K562 (cell line): ENCODE data around the gene CD248.

ENCODE experiments used
- KLF13 ChIP-seq: fragments of 450-650 bp; IDR thresholded peaks from 2 replicates; pipeline ENCODE4 v1.6.1; 2016; ENCODE audit warnings: missing genetic modification characterization, low read depth, mild to moderate bottlenecking, missing compliant biosample characterization, moderate library complexity, borderline replicate concordance
- MLX ChIP-seq, 2 experiments: fragments of 450-650 bp in 1 of 2; sonication (generic) in 1 of 2; formaldehyde crosslinking; conservative IDR thresholded peaks; 2 replicates each; pipeline versions ENCODE4 v1.4.0 to v1.8.1; 2020 to 2022; ENCODE audit warnings: mild to moderate bottlenecking in 1 of 2, missing genetic modification reagents in 1 of 2
- PRMT5 ChIP-seq: sonication (generic); formaldehyde crosslinking; IDR thresholded peaks from 2 replicates; pipeline ENCODE4 v1.5.0; 2020; ENCODE audit warnings: missing genetic modification reagents
- SIRT6 ChIP-seq: IDR thresholded peaks from one replicate; pipeline ENCODE4 v1.6.1; 2012; ENCODE audit warnings: low read depth, mild to moderate bottlenecking, control low read depth, inconsistent platforms, low read length, moderate library complexity
- SRF ChIP-seq, 2 experiments: fragments of 250-450, 450-650 bp in 1 of 2; sonication (Bioruptor Pico) in 1 of 2; sonication (generic) in 1 of 2; formaldehyde crosslinking; IDR thresholded peaks; 2 replicates each; pipeline versions ENCODE4 v1.5.0 to v1.5.1; 2020 to 2022; ENCODE audit warnings: mild to moderate bottlenecking in 1 of 2, missing genetic modification reagents in 1 of 2
- ZNF407 ChIP-seq: fragments of 450-650 bp; IDR thresholded peaks from 2 replicates; pipeline ENCODE4 v1.6.1; 2016; ENCODE audit warnings: low read depth
- ZNF518B ChIP-seq: fragments of 250-450 bp; sonication (Bioruptor Pico); IDR thresholded peaks from 2 replicates; pipeline ENCODE4 v1.5.0; 2021; ENCODE audit warnings: mild to moderate bottlenecking, moderate library complexity
- TF ChIP-seq, protein P1 (sequence below): fragments of 250-450 bp; sonication (Bioruptor Pico); IDR thresholded peaks from 2 replicates; pipeline ENCODE4 v1.5.1; 2021; ENCODE audit warnings: mild to moderate bottlenecking

DNA sequence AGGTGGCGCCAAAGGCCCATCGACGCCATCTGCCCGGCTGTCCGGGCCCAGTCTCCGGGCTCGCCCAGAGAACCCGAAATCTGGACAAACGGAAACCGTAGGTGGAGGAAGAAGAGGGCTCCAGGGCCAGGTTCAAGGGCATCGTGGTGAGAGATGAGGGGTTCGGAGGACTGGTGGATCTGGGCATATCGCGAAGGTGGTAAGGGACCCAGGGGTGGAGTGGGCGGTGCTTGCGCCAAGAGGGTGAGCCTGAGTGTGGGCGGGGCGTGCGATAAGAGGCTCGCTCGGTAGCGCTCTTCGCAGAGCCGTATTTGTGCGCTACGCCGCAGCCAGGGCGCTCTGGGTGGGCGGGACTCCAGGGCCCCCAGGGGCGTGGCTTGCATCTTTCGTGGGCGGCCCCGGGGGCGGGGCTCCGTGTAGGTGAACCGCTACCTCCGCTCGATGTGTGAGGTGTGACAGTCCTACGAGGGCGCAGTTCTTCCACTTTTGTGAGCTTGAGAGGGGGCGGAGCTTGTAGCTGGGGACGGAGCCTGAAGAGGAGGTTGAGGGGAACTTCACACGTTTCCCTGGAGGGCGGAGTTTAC, 4.8 kb downstream of the CD248 start:
- TF ChIP-seq PRMT5 (no peak), MLX (CRISPR knock-in tag; conservative IDR thresholded peaks at IDR 0.05) (no peak), ZNF407 (no peak; the same call in 1 of the 2 replicates), KLF13 (tag) (peak; percentile 33; the same call in 1 of the 2 replicates), SRF (CRISPR knock-in tag; IDR thresholded peaks at IDR 0.05) (no peak), ZNF518B (CRISPR knock-in tag) (no peak), SIRT6 (no peak)
- TF ChIP-seq, protein P1, sequence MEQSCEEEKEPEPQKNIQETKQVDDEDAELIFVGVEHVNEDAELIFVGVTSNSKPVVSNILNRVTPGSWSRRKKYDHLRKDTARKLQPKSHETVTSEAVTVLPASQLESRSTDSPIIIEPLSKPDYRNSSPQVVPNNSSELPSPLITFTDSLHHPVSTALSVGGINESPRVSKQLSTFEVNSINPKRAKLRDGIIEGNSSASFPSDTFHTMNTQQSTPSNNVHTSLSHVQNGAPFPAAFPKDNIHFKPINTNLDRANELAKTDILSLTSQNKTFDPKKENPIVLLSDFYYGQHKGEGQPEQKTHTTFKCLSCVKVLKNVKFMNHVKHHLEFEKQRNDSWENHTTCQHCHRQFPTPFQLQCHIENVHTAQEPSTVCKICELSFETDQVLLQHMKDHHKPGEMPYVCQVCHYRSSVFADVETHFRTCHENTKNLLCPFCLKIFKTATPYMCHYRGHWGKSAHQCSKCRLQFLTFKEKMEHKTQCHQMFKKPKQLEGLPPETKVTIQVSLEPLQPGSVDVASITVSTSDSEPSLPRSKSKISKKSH (CRISPR knock-in tag) = no peak
